OCI-LY1 (cell line): Measurements from ENCODE around the gene SPRR1B.

ENCODE experiments used
- H2AFZ ChIP-seq: fragments of 200-600 bp; sonication (generic), shearing (Covaris generic); 2 replicates; pipeline ENCODE4 v1.6.0; 2014; ENCODE audit warnings: antibody characterized with exemption, mild to moderate bottlenecking, low read length
- H3F3A ChIP-seq: fragments of 200-600 bp; sonication (generic), shearing (Covaris generic); 2 replicates; pipeline ENCODE4 v1.6.0; 2014; ENCODE audit warnings: mild to moderate bottlenecking, antibody characterized with exemption, low read length, moderate library complexity; ENCODE audit not compliant: insufficient read depth
- H3K27ac ChIP-seq: fragments of 200-600 bp; sonication (generic); 2 replicates; pipeline ENCODE4 v1.5.1; 2014; ENCODE audit warnings: low read length, mixed run types, mild to moderate bottlenecking, low read depth; ENCODE audit not compliant: poor library complexity, severe bottlenecking
- H3K27me3 ChIP-seq: fragments of 200-600 bp; sonication (generic); 2 replicates; pipeline ENCODE4 v1.6.0; 2014; ENCODE audit warnings: antibody characterized with exemption, mild to moderate bottlenecking, low read length, moderate library complexity; ENCODE audit not compliant: insufficient read depth
- H3K36me3 ChIP-seq: fragments of 200-600 bp; sonication (generic); 2 replicates; pipeline ENCODE4 v1.6.1; 2014; ENCODE audit warnings: mild to moderate bottlenecking, antibody characterized with exemption, low read length, moderate library complexity, mixed read lengths; ENCODE audit not compliant: insufficient read depth
- H3K4me1 ChIP-seq: fragments of 200-600 bp; sonication (generic); 2 replicates; pipeline ENCODE4 v1.5.1; 2014; ENCODE audit warnings: mild to moderate bottlenecking, low read length, moderate library complexity; ENCODE audit not compliant: insufficient read depth, severe bottlenecking
- H3K4me2 ChIP-seq: fragments of 200-600 bp; sonication (generic), shearing (Covaris generic); 2 replicates; pipeline ENCODE4 v1.6.1; 2014; ENCODE audit warnings: low read length
- H3K4me3 ChIP-seq: fragments of 200-600 bp; sonication (generic); 2 replicates; pipeline ENCODE4 v1.5.1; 2014; ENCODE audit warnings: low read length, low read depth, mild to moderate bottlenecking, mixed read lengths; ENCODE audit not compliant: poor library complexity, severe bottlenecking
- H3K79me2 ChIP-seq: fragments of 200-600 bp; shearing (Covaris generic); 2 replicates; pipeline ENCODE4 v1.6.1; 2016; ENCODE audit warnings: mixed run types, low read length, mixed read lengths; ENCODE audit not compliant: insufficient read depth
- H3K9ac ChIP-seq: fragments of 200-600 bp; sonication (generic), shearing (Covaris generic); 2 replicates; pipeline ENCODE4 v1.6.1; 2014; ENCODE audit warnings: mild to moderate bottlenecking, low read length, mixed read lengths
- H3K9me2 ChIP-seq: fragments of 200-600 bp; sonication (generic), shearing (Covaris generic); 2 replicates; pipeline ENCODE4 v1.6.1; 2014; ENCODE audit warnings: low read depth, mild to moderate bottlenecking, low read length, mixed read lengths
- H3K9me3 ChIP-seq: fragments of 200-600 bp; shearing (Covaris generic); 2 replicates; pipeline ENCODE4 v1.6.1; 2014; ENCODE audit warnings: low read length, mixed read lengths
- H4K20me1 ChIP-seq: fragments of 200-600 bp; sonication (generic), shearing (Covaris generic); 2 replicates; pipeline ENCODE4 v1.6.0; 2016; ENCODE audit warnings: mild to moderate bottlenecking, low read length; ENCODE audit not compliant: insufficient read depth
- CTCF ChIP-seq: fragments of 200-600 bp; sonication (generic), shearing (Covaris generic); IDR thresholded peaks from 2 replicates; pipeline ENCODE4 v1.5.1; 2017; ENCODE audit warnings: mild to moderate bottlenecking, antibody characterized with exemption, low read length, moderate library complexity, mixed read lengths
- EZH2 ChIP-seq: fragments of 200-600 bp; sonication (generic), shearing (Covaris generic); IDR thresholded peaks from 2 replicates; pipeline ENCODE4 v1.8.0; 2017; ENCODE audit warnings: borderline replicate concordance, mixed run types, mild to moderate bottlenecking, antibody characterized with exemption, low read length, moderate library complexity, mixed read lengths

Gene SPRR1B

GRCh38 chr1:153025797-153026196 lies 5.2 kb upstream of the SPRR1B start:
- H3K9me3 ChIP-seq = no peaks in the 10 kb centered on the region
- H2AFZ ChIP-seq = no peak overlapping the region
- H3K4me1 ChIP-seq = no peaks in the 10 kb centered on the region
- no peak overlapping the region for H3K4me3 ChIP-seq
- no peaks in the 10 kb centered on the region for H4K20me1 ChIP-seq
- no peak for TF ChIP-seq CTCF
- no peak for TF ChIP-seq EZH2
- no peaks in the 10 kb centered on the region for H3K9me2 ChIP-seq
- no peaks in the 10 kb centered on the region for H3K36me3 ChIP-seq
- H3K9ac ChIP-seq = no peak overlapping the region
- no peak overlapping the region for H3K27ac ChIP-seq
- H3K27me3 ChIP-seq = no peaks in the 10 kb centered on the region
- H3K4me2 ChIP-seq = no peak overlapping the region
- no peaks in the 10 kb centered on the region for H3K79me2 ChIP-seq
- no peaks in the 10 kb centered on the region for H3F3A ChIP-seq

- Histone ChIP-seq H3K27ac (no peak overlapping the region), H3K4me2 (no peak overlapping the region), H3K9ac (no peak overlapping the region), H3K9me2 (no peaks in the 10 kb centered on the region), H3K79me2 (no peaks in the 10 kb centered on the region), H3K4me1 (no peaks in the 10 kb centered on the region), H3K36me3 (no peaks in the 10 kb centered on the region), H3K4me3 (no peak overlapping the region), H3K9me3 (no peaks in the 10 kb centered on the region), H2AFZ (no peak overlapping the region), H3F3A (no peaks in the 10 kb centered on the region), H4K20me1 (no peaks in the 10 kb centered on the region), H3K27me3 (no peaks in the 10 kb centered on the region)
- TF ChIP-seq EZH2 = no peak
- no peak for TF ChIP-seq CTCF
These were observed 2.2 kb upstream of the SPRR1B start for GRCh38 chr1:153028766-153029165.

- H3K4me1 ChIP-seq = no peaks in the 10 kb centered on the region
- H3K9ac ChIP-seq = no peak overlapping the region
- H3K4me3 ChIP-seq = no peak overlapping the region
- TF ChIP-seq CTCF (no peak), EZH2 (no peak)
- no peak overlapping the region for H3K27ac ChIP-seq
- no peaks in the 10 kb centered on the region for H3F3A ChIP-seq
- H2AFZ ChIP-seq = no peak overlapping the region
- no peaks in the 10 kb centered on the region for H4K20me1 ChIP-seq
- H3K36me3 ChIP-seq = no peaks in the 10 kb centered on the region
- H3K9me3 ChIP-seq = no peaks in the 10 kb centered on the region
- H3K27me3 ChIP-seq = no peaks in the 10 kb centered on the region
- no peaks in the 10 kb centered on the region for H3K9me2 ChIP-seq
- H3K79me2 ChIP-seq = no peaks in the 10 kb centered on the region
- no peak overlapping the region for H3K4me2 ChIP-seq
These were observed 1.1 kb downstream of the SPRR1B start for GRCh38 chr1:153032073-153032472.
